ENCODE measurements around the gene SUGP2.
A peak's percentile ranks its signal among the peaks of the same experiment; 100 is the strongest.
"Not testable (repeated sequence)": the region's sequence is repeated elsewhere in the genome, so short reads cannot be mapped to it uniquely, and the experiment has no call there.

SUGP2 gene

DNA sequence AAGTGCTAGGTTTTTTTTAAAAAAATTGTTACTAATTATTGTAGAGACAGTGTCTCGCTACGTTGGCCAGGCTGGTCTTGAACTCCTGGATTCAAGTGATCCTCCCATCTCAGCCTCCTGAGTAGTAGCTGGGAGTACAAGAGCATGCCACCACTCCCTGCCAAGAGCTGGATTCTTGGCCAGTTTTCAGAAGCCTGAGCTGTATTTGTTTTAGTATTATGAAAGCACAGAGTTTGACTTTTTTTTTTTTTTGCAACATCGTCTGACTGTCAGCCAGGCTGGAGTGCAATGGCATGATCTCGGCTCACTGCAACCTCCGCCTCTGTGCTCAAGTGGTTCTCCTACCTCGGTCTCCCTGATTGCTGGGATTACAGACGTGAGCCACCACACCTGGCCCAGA is 7.1 kb upstream of the SUGP2 start:
- DNase-seq (ENCODE audit: low read depth): peak; percentile 59
- H3K4me3 ChIP-seq (ENCODE audit: low read depth, low read length): no peak overlapping the region

DNA sequence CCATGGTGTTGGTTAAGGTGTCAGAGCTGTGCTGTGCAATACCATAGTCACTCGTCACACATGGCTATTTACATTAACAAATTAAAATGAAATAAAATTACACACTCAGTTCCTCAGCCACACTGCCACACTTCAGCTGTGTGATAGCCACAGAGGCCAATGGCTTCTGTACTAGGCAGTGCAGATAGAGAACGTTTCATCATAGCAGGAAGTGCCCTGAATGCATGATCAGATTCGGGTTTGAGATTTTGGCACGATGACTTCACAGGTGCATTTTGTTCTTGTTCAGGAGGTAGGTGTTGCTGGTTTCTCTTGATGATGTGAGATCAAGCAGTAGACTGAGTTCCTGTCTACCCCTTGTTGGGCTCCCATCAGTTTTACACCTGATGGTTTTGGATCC is 6.6 kb upstream of the SUGP2 start:
- no peak overlapping the region for H3K4me3 ChIP-seq (ENCODE audit: low read depth, low read length)
- DNase-seq (ENCODE audit: low read depth): no peak

DNA sequence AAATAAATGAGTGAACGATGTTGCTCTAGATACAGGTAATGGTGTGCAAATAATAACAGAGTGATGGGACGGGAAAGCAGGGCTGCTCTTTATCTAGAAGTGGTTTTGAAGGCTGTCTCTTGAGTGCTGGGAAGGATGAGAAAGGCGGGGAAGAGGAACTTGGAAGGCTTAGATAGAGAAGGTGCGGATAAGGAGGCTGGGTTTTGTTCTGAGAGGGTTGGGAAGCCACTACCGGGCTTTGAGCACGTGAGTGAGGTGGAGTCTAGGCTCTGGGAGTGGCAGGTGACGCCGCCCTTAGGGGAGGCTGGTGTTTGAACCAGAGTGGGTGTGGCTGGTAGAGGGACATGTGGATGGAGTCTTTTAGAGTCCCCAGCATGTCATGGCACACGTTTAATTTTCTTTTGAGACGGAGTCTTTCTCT is 897 bp upstream of the SUGP2 start:
- DNase-seq (ENCODE audit: low read depth): no peak
- peak overlapping the region; percentile 89 for H3K4me3 ChIP-seq (ENCODE audit: low read depth, low read length)

DNA sequence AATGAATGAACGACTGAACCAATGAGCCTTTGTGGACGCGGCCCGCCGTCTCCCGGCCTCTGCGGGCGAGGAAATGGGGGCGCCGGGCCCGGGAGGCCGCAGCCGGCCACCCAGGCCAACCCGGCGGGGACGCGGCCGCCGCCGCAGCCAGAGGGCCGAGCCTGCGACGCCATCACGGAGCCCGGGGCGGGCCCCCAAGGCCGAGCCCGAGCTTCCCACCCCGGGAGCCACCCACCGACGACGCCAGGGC is 216 bp downstream of the SUGP2 start:
- H3K4me3 ChIP-seq (ENCODE audit: low read depth, low read length): peak overlapping the region; percentile 89
- DNase-seq (ENCODE audit: low read depth): no peak

DNA sequence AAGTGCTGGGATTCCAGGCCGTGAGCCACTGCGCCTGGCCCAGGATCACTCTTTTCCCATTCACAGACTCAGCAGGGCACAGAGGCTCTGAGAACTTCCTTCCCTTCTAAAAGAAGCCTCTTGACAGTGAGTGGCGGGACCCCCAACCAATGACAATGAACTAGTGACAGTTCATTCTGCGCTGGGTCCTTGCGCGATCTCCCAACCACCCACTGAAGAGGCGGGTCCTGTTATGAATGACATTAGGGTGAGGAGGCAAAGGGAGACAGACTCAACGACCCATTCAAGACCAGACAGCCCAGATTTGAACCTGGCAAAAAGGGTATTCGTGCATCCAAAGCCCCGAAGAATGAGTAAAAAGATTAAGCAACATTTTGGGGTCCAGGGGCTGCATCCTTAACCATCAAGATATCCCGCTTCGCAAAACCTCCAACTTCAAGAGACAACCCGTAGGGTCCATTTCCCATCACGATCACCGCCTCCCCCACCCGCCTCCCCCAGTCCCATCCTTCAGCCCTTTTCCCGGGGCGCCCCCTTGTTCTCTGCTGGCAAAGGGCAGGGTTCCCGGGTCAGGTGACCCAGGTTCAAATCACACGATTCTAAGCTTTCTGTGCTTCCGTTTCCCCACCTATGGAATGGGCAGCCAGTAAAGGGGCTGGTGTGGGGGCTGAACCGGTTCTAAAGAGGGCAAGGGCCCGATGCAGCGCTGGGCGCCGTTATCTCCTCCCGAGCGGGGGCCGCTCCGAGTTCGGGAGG is 719 bp downstream of the SUGP2 start:
- peak; percentile 83 for DNase-seq (ENCODE audit: low read depth)
- peak overlapping the region; percentile 89 for H3K4me3 ChIP-seq (ENCODE audit: low read depth, low read length)

DNA sequence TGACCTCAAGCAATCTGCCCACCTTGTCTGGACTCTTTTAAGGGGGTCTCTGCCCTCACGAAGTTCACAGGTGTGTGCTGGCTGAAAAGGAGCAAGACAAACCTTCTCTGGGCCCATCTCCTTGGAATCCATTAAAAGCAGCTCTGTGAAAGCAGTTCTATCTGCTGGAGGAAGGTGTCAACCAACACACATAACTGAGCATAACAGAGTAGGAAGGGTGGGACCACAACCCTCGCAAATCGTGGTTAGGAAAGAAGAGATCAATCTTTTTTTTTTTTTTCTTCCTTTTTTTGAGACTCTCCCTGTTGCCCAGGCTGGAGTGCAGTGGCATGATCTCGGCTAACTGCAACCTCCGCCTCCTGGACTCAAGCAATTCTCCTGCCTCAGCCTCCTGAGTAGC is 1.4 kb downstream of the SUGP2 start:
- H3K4me3 ChIP-seq (ENCODE audit: low read depth, low read length): peak overlapping the region; percentile 89
- no peak for DNase-seq (ENCODE audit: low read depth)

DNA sequence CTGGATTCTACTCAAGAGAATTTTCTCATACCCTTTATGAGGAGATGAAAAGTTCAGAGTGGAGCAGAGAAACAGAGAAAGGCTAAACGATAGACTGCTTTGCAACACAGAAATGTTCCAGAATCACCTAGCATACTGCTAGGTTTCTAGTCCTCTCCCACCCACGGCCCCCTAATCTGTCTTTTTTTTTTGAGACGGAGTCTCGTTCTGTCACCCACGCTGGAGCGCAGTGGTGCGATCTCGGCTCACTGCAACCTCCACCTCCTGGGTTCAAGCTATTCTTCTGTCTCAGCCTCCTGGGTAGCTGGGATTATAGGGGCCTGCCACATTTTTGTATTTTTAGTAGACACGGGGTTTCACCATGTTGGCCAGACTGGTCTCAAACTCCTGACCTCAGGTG is 4.8 kb downstream of the SUGP2 start:
- DNase-seq (ENCODE audit: low read depth): no peak
- H3K4me3 ChIP-seq (ENCODE audit: low read depth, low read length): no peak overlapping the region

DNA sequence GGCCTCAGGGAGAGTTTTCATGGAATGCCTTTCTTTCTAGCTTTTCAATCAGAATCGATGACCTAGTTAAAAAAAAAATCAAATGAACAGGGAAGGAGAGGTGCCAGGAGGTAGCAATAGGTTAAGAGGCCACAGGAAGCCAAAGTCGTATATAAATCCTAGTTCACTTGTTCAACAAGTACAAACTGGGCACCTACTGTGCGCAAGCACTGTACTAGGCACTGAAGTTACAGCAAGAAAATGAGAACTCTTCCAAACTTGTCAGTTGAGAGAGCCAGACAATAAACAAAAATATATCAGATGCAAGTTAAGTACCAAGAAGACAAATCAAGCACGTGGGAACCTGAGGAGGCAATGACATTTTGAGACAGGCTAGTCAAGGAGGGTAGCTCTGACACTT is 6.1 kb downstream of the SUGP2 start:
- DNase-seq (ENCODE audit: low read depth): no peak
- H3K4me3 ChIP-seq (ENCODE audit: low read depth, low read length): no peak overlapping the region

DNA sequence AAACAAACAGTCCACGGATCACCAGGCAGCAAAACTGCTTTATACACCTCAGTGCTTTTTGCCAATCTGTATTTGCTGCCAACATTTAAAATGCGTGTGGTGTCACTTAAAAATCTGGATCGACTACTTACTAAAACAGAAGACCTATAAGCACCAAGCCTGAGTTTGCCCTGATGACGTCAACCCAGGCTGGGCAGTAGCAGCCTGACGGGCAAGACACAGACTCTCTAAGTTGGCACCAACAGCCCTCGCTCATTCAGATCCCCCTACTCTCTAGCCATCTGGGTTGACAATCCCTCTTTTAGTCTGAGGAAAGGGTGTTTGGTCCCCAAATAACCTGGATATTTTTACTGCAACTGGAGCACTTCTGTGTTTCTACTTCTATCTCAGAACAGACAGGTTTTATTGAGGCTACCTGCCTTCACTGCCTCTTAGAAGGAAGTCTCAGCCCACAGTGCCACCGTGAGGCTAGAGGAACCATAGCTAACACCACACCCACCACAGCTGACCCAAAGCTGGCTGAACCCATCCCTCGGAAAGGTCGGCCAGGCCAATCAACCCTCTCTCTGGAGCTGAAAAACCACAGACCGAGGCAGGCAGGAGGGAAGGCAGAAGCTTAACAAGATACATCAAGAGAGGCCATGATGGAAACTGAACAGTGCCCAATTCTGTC is 6.9 kb downstream of the SUGP2 start:
- H3K4me3 ChIP-seq (ENCODE audit: low read depth, low read length): no peak overlapping the region
- no peak for DNase-seq (ENCODE audit: low read depth)

DNA sequence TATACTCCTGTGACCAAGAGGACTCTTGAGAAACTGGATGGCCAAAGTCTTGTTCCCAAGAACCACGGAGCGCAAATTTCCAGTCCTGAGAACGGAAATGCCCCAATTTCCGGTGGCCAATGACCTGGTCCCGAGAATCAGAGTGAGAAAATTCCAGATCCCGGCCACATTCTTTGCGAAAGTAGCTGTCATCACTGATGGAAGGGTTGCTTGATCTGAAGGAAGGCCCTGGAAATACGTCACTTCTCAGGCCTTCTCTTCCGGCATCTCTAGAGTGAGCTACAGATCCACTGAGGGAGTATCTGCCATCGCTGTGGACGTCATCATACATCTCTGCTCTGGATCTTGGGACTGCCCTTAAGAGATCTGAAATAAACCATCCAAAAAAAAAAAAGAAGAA is 7.5 kb downstream of the SUGP2 start:
- H3K4me3 ChIP-seq (ENCODE audit: low read depth, low read length): no peak overlapping the region
- no peak for DNase-seq (ENCODE audit: low read depth)

DNA sequence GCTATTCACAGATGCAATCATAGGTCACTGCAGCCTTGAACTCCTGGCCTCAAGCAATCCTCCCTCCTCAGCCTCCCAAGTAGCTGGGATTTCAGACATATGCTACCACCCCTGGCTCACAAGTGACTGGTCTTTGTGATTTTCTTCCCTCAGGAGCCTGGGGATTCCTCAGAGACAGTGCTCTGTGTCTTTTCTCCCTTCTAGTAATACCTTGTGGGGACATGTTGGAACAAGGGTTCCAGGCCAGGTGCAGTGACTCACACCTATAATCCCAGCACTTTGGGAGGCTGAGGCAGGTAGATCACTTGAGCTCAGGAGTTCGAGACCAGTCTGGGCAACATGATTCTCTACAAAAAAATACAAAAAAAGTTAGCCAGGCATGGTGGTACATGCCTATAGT is 9.9 kb downstream of the SUGP2 start:
- not testable (repeated sequence) for DNase-seq (ENCODE audit: low read depth); H3K4me3 ChIP-seq (ENCODE audit: low read depth, low read length)

DNA sequence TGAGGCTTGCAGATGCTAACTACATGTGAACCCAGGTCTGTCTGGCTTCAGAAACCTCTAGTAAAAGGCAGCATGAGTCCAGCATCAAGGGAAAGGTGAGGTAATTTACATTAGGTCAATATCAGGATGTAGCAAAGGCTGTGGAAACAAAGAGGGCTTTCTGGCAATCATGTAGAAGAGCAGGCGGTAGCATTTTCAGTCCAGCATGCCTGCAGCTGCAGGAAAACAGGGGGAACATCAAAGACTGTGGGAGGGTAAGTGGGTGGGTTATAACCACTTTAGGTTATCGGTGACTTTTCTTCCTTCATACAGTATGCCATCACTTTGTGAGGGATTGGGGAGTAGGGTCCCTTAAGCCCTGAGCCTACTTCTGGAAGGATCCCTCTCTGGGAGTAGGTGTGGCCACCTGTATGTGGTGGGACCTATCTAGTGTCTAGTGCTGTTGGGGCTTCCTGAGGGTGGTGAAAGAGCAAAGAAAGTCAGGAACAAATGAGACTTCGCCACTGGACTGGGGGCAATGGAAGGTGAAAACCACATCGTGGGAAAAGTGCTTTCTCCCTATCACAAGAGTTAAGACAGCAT is 10.8 kb downstream of the SUGP2 start:
- DNase-seq (ENCODE audit: low read depth): no peak
- H3K4me3 ChIP-seq (ENCODE audit: low read depth, low read length): no peak overlapping the region

DNA sequence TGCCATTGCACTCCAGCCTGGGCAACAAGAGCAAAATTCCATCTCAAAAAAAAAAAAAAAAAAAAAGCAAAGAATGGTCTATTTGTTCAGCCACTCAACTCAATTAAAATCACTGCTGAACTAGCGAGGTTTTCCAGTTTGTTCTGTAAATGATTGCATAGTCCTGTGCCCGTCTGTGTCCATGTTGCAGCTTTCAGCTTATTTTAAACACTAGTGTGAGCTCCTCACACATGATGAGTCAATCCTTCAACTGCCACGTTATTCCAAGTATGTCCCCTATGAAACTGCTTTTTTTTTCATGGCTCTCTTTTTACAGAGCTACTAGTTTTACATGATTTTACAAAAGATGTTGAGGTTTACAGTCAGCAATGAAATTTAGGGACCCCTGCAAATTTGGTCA is 12.2 kb downstream of the SUGP2 start:
- DNase-seq (ENCODE audit: low read depth): no peak
- no peak overlapping the region for H3K4me3 ChIP-seq (ENCODE audit: low read depth, low read length)

DNA sequence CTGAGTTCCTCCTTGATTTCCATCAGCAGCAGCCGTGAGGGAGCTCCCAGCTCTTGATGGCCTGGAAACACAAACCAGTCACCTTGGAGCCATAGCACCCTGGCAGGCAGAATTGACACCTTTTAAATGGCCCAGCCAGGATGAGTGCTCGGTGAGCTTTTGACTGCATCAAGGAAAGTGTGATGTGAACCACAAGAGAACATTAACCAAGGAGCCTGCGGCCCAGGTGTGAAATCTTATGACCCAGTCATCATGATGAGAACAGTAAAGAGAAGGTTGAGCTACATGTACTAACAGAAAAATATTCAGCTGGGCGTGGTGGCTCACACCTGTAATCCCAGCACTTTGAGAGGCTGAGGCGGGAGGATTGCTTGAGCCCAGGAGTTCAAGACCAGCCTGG is 22.8 kb downstream of the SUGP2 start:
- DNase-seq (ENCODE audit: low read depth): no peak

DNA sequence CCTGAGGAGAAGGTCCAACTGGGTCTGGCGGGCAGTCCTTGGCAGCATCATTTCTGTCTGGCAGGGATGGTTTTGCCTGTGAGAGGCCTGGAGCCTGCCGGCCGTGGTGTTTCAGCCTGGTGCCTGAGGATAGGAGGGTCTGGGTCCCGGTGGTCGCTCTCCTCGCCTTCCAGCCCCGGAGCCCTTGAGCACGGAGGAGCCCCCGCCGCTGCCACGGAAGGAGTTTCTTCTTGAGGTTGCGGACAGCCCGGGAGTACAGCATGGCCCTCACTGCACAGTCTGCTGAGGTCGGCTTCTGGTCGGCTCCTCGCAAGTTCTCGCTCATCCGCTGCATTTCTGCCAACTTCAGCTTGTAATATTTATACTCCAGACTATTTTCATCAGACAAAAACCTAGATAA is 23.4 kb downstream of the SUGP2 start:
- DNase-seq (ENCODE audit: low read depth): no peak
- no peak overlapping the region for H3K4me3 ChIP-seq (ENCODE audit: low read depth, low read length)

More for the DNA sequence above, 22.8 kb downstream of the SUGP2 start:
- H3K4me3 ChIP-seq (ENCODE audit: low read depth, low read length): no peak overlapping the region

DNA sequence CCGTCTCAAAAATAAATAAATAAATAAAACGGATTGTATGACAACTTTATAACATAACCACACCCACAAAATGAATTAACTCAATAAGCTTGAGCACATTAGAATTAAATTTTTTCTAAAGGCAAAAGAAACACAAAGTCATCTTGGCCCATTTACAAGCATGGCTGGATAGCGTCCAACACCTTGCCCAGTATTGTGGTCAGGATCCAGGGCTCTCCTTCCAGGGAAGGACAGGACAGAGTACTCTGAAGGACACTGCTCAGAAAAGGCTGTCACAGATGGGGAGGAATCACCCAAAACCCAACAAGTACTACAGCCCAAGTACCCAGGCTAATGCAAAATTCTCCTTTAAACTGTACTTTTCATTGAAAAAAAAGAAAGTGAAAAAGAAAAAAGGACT is 27.1 kb downstream of the SUGP2 start:
- H3K4me3 ChIP-seq (ENCODE audit: low read depth, low read length): no peak overlapping the region
- DNase-seq (ENCODE audit: low read depth): no peak

DNA sequence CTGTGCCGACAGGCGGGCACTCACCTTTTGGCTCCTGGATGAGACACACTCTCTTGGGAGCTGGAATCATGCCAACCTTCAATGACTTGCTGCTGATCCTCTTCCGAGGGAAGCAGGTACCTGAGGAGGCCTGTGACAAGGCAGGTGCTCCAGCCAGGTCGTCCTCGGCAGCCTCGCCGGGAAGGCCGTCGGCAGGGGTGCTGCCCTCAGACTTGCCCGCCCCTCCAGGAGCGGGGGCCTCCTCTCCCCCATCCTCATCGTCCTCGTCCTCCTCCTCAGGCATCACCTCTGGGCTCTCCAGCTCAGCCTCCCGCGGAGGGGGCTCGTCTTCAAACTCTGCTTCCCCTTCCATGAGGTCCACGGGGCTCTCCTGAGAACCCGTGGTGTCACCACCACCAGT is 29.2 kb downstream of the SUGP2 start:
- no peak overlapping the region for H3K4me3 ChIP-seq (ENCODE audit: low read depth, low read length)
- no peak for DNase-seq (ENCODE audit: low read depth)

DNA sequence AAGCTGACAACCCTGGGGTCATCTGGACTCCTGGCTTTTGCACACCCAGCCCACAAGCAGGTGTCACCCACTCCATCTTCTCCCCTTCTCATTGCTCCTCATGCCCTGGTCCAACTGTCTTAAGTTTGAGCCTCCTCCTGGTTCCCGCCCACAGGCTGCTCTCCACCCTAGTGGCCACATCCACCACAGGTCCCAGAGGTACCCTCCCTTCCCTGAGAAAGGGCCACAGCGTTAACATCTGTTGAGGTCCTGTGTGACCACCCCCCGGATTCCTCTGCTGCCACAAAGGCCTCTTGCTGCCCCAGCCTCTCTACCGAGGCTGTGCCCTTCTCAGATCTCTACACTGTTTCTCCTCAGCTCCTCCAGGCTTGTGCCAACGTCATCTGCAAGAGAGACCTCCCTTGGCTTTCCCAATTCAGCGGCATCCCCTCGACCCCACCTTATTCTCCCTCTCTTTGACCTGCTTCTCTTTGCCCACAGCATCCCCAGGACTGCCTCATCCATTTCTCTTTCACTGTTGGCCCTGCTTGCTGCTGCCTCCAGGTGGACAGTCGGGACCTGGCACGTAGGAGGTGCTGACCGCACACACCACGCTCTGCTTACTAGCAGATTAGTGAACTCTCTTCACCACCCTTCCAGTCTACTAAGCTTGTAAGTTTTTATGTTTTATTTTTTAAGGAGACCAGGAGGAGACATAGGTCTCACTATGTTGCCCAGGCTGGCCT is 33.3 kb downstream of the SUGP2 start:
- H3K4me3 ChIP-seq (ENCODE audit: low read depth, low read length): no peak overlapping the region
- DNase-seq (ENCODE audit: low read depth): no peak

DNA sequence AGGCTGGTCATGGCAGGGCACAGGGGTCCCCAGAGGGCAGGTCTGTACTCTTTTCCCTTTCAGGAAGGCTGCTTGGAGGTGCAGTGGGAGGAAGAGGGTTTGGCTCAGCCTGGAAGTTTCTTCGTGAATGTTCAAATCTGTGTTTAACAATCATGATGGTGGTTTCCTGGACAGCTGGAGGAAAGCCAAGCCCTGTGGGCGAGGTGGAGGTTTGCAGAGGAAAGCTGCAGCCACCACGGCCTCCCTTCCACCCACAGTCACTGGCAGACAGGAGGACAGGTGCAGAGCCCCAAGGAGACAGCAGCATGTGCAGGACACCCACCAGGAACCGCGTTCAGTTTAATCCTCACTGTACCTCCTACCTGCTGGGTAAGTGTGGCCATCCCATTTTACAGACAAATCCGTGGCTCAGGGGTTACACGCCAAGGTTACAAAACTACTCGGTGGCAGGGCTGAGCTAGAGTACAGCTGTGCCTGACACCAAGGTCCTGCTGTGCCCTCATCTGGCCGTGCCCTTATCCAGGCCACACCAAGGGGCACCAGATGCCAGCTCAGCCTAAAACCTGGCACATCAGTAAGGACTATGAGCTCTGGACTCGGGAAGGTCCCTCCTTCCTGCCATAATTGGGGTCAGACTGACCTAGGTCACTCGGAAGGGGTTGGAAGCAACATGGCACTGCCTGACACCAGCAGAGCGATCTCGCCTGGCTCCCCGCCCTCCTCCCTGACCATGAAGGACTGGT is 34.1 kb downstream of the SUGP2 start:
- H3K4me3 ChIP-seq (ENCODE audit: low read depth, low read length): no peak overlapping the region
- DNase-seq (ENCODE audit: low read depth): no peak

DNA sequence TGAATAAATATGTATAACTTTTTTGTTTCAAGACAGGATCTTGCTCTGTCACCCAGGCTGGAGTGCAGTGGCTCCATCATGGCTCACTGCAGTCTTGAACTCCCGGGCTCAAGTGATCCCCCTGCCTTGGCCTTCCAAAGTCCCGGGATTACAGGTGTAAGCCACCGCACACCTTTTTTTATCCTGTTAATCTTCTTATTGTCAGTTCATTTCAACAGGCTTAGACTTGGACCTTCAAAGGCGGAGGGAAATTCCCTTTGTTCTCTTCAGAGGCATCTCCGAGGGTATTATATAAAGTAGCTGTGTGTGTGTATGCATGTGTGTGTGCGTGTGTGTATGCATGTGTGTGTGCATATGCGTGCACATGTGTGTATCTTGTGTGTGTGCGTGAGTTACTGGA is 35.0 kb downstream of the SUGP2 start:
- H3K4me3 ChIP-seq (ENCODE audit: low read depth, low read length): no peak overlapping the region
- DNase-seq (ENCODE audit: low read depth): no peak

Measured in skeletal muscle cell (primary cell).